Uterus (tissue), 4 donors: ENCODE data around the gene COA8. TPM values are rescaled to one million over a fixed set of nuclear protein-coding genes. Genes with fewer than 3 reads are reported as not detected.

Experiments used
- DNase-seq, 2 donors: peaks; one replicate each; pipeline ENCODE4 v3.0.0-alpha.2; 2019 to 2020
- H3K27ac ChIP-seq, 2 donors: fragments of 200-600 bp; sonication (generic); 1 replicate in 1 of 2; 2 replicates in 1 of 2; pipeline ENCODE4 v1.5.1; 2016 to 2018
- H3K27me3 ChIP-seq, 2 donors: fragments of 200-600 bp; sonication (generic); one replicate each; pipeline ENCODE4 v1.5.1; 2018 to 2019; ENCODE audit warnings: control low read depth in 1 of 2
- H3K36me3 ChIP-seq, 2 donors: fragments of 200-600 bp; sonication (generic); one replicate each; pipeline ENCODE4 v1.5.1; 2019; ENCODE audit warnings: control low read depth in 1 of 2
- H3K4me1 ChIP-seq, 2 donors: fragments of 200-600 bp; sonication (generic); one replicate each; pipeline ENCODE4 v1.5.1; 2018 to 2019; ENCODE audit warnings: control low read depth in 1 of 2
- H3K4me3 ChIP-seq, 2 donors: fragments of 200-600 bp; sonication (generic); 1 replicate in 1 of 2; 2 replicates in 1 of 2; pipeline ENCODE4 v1.5.1; 2018 to 2019; ENCODE audit warnings: mild to moderate bottlenecking in 1 of 2
- H3K9me3 ChIP-seq, 2 donors: fragments of 200-600 bp; sonication (generic); one replicate each; pipeline ENCODE4 v1.5.1; 2019; ENCODE audit warnings: control low read depth in 1 of 2
- CTCF ChIP-seq, 4 experiments: fragments of 200-600 bp in 2 of 4; fragments of 450-650 bp in 2 of 4; sonication (generic) in 2 of 4; IDR thresholded peaks; one replicate each; pipeline ENCODE4 v1.5.1; 2016 to 2019; ENCODE audit warnings: antibody characterized with exemption in 4 of 4, mild to moderate bottlenecking in 2 of 4, moderate library complexity in 1 of 4
- POLR2A ChIP-seq, 2 donors: fragments of 450-650 bp; IDR thresholded peaks; one replicate each; pipeline ENCODE4 v1.6.1; 2016; ENCODE audit warnings: antibody characterized with exemption in 2 of 2, mild to moderate bottlenecking in 1 of 2, moderate library complexity in 1 of 2
- intact Hi-C: fragments of 100-400 bp; cut with DNase I; formaldehyde crosslinking; loops from one replicate; pipeline ENCODE4 v1.15.1; 2023; ENCODE audit warnings: low total_unique reads
- total RNA-seq, 4 donors: library from RNA; depleted of rRNA in 3 of 4; stranded (reverse); fragments of >200 nt in 3 of 4; gene quantifications; one replicate each; pipeline versions ENCODE4 v1.1.0 to v1.2.4, GENCODE V29; 2014 to 2023
- donor health status: DM: yes; HTN: yes; CAD: no.

COA8 gene
- total RNA-seq, 4 donors from 2014 or later: 26.9 to 51.5 (median 31.6) TPM; not detected in 1

- peak overlapping the region; percentile 89 to 90 for H3K27ac ChIP-seq
- H3K4me3 ChIP-seq: no peak overlapping the region
- H3K36me3 ChIP-seq: no peaks in the 10 kb centered on the region
- H3K9me3 ChIP-seq: no peaks in the 10 kb centered on the region
- peak; percentile 73 to 75 for DNase-seq
- no peaks in the 10 kb centered on the region for H3K27me3 ChIP-seq
- no peak for TF ChIP-seq CTCF (IDR thresholded peaks at IDR 0.05)
- intact Hi-C loops: no loop called here
- H3K4me1 ChIP-seq: peaks cover 0 to 41% of the 10 kb centered on the region in 2 donors
These were observed 28.1 kb upstream of the COA8 start for GRCh38 chr14:103534576-103535061.

- intact Hi-C loops: no loop called here
- no peak overlapping the region for H3K4me3 ChIP-seq
- no peaks in the 10 kb centered on the region for H3K36me3 ChIP-seq
- H3K27ac ChIP-seq: peak overlapping the region; percentile 89 to 90
- peaks cover 0 to 35% of the 10 kb centered on the region in 2 donors for H3K4me1 ChIP-seq
- DNase-seq: peak in 1 of 2 donors; percentile 65
- TF ChIP-seq POLR2A (IDR thresholded peaks at IDR 0.05) (no peak), CTCF (IDR thresholded peaks at IDR 0.05) (no peak)
- H3K27me3 ChIP-seq: no peaks in the 10 kb centered on the region
- H3K9me3 ChIP-seq: no peaks in the 10 kb centered on the region
These were observed 27.5 kb upstream of the COA8 start for GRCh38 chr14:103535081-103535890.

- no peak for TF ChIP-seq CTCF (IDR thresholded peaks at IDR 0.05)
- TF ChIP-seq POLR2A (IDR thresholded peaks at IDR 0.05): no peak
- Histone ChIP-seq H3K4me1 (peaks cover 0 to 40% of the 10 kb centered on the region in 2 donors), H3K27ac (peak overlapping the region; percentile 89 to 90), H3K36me3 (no peaks in the 10 kb centered on the region), H3K9me3 (no peaks in the 10 kb centered on the region), H3K27me3 (no peaks in the 10 kb centered on the region), H3K4me3 (no peak overlapping the region)
- intact Hi-C loops: no loop called here
- DNase-seq: no peak
These were observed 26.7 kb upstream of the COA8 start for GRCh38 chr14:103535891-103536565.

GRCh38 chr14:103536693-103537092 lies 26.1 kb upstream of the COA8 start:
- TF ChIP-seq CTCF (IDR thresholded peaks at IDR 0.05) (no peak), POLR2A (IDR thresholded peaks at IDR 0.05) (no peak)
- intact Hi-C loops: no loop called here
- H3K27me3 ChIP-seq: no peaks in the 10 kb centered on the region
- peak overlapping the region; percentile 4 to 90 for H3K27ac ChIP-seq
- H3K9me3 ChIP-seq: no peaks in the 10 kb centered on the region
- DNase-seq: no peak
- no peak overlapping the region for H3K4me3 ChIP-seq
- no peaks in the 10 kb centered on the region for H3K36me3 ChIP-seq
- H3K4me1 ChIP-seq: peaks cover 0 to 47% of the 10 kb centered on the region in 2 donors
